Measurements from ENCODE around the gene ERVK3-1. TPM values are rescaled to one million over a fixed set of nuclear protein-coding genes. Genes with fewer than 3 reads are reported as not detected.
A peak's percentile ranks its signal among the peaks of the same experiment; 100 is the strongest.

ERVK3-1 gene
- total RNA-seq, 1 experiment from 2014 or later, result 28.1 TPM

GRCh38 chr19:58294743-58295374 lies 10.3 kb upstream of the ERVK3-1 start:
- TSS peak; percentile 25 for BruUV-seq (replicated peaks)
- Histone ChIP-seq H3K27ac (ENCODE audit: low read depth, low read length) (no peak overlapping the region), H2AFZ (ENCODE audit: low read depth, low read length, poor library complexity, severe bottlenecking) (no peak overlapping the region), H3K4me1 (ENCODE audit: control insufficient read depth in 1 of 2, insufficient read depth in 2 of 2, low read length in 2 of 2) (no peaks in the 10 kb centered on the region), H3K27me3 (ENCODE audit: insufficient read depth, low read length) (no peaks in the 10 kb centered on the region), H3K79me2 (ENCODE audit: insufficient read depth, low read length) (no peaks in the 10 kb centered on the region), H3K4me2 (ENCODE audit: low read length) (no peak overlapping the region), H4K20me1 (ENCODE audit: insufficient read depth) (no peaks in the 10 kb centered on the region), H3K36me3 (ENCODE audit: control insufficient read depth in 1 of 2, insufficient read depth in 2 of 2, low read length in 2 of 2) (peaks cover 26 to 56% of the 10 kb centered on the region in 2 experiments), H3K9me3 (ENCODE audit: control insufficient read depth in 1 of 2, insufficient read depth in 1 of 2, low read depth in 1 of 2, low read length in 2 of 2) (peaks cover 21 to 40% of the 10 kb centered on the region in 2 experiments; a peak in 3 of 4 replicates), H3K4me3 (replicated peaks in 1 of 2; ENCODE audit: low read depth in 1 of 2, low read length in 2 of 2) (no peak overlapping the region), H3K9me2 (ENCODE audit: insufficient read depth) (no peaks in the 10 kb centered on the region), H3K9ac (ENCODE audit: low read length) (no peak overlapping the region)
- intact Hi-C loops (cut with micrococcal nuclease), result no loop called here
- ChIA-PET CTCF (no interaction called here), RAD21 (ENCODE audit: low non-redundant PET in 1 of 2, low total read pairs in 2 of 2, uncharacterized antibody in 2 of 2, unreplicated experiment in 2 of 2) (no interaction called here), POLR2A (no interaction called here)
- no peak for ATAC-seq
- no peak for DNase-seq (ENCODE audit: low read depth, low spot score)
- TF ChIP-seq ZNF274 (IDR thresholded peaks at IDR 0.05; ENCODE audit: low read depth, low read length) (peak; percentile 66), SRF (IDR thresholded peaks at IDR 0.05; ENCODE audit: low read depth) (no peak)

- Histone ChIP-seq H3K27ac (ENCODE audit: low read depth, low read length) (no peak overlapping the region), H2AFZ (ENCODE audit: low read depth, low read length, poor library complexity, severe bottlenecking) (no peak overlapping the region), H3K9ac (ENCODE audit: low read length) (no peak overlapping the region), H3K4me2 (ENCODE audit: low read length) (no peak overlapping the region), H3K79me2 (ENCODE audit: insufficient read depth, low read length) (peaks cover 5% of the 10 kb centered on the region; the same call in 1 of the 2 replicates), H3K9me2 (ENCODE audit: insufficient read depth) (no peaks in the 10 kb centered on the region), H3K9me3 (ENCODE audit: control insufficient read depth in 1 of 2, insufficient read depth in 1 of 2, low read depth in 1 of 2, low read length in 2 of 2) (peaks cover 21 to 40% of the 10 kb centered on the region in 2 experiments; a peak in 3 of 4 replicates), H4K20me1 (ENCODE audit: insufficient read depth) (no peaks in the 10 kb centered on the region), H3K4me1 (ENCODE audit: control insufficient read depth in 1 of 2, insufficient read depth in 2 of 2, low read length in 2 of 2) (no peaks in the 10 kb centered on the region), H3K27me3 (ENCODE audit: insufficient read depth, low read length) (no peaks in the 10 kb centered on the region), H3K4me3 (replicated peaks in 1 of 2; ENCODE audit: low read depth in 1 of 2, low read length in 2 of 2) (no peak overlapping the region), H3K36me3 (ENCODE audit: control insufficient read depth in 1 of 2, insufficient read depth in 2 of 2, low read length in 2 of 2) (peaks cover 23 to 57% of the 10 kb centered on the region in 2 experiments)
- POLR2A ChIA-PET, result no interaction called here
- DNase-seq (ENCODE audit: low read depth, low spot score), result no peak
- no peak for TF ChIP-seq REST (IDR thresholded peaks at IDR 0.05; ENCODE audit: low read depth)
- no peak for TF ChIP-seq EZH2 (IDR thresholded peaks at IDR 0.05)
- no peak for TF ChIP-seq RAD21 (IDR thresholded peaks at IDR 0.05; ENCODE audit: low read depth)
- no peak for TF ChIP-seq ELF1 (IDR thresholded peaks at IDR 0.05; ENCODE audit: borderline replicate concordance, low read depth)
- no peak for TF ChIP-seq EGR1 (IDR thresholded peaks at IDR 0.05; ENCODE audit: low read depth)
- no peak for TF ChIP-seq TCF7L2 (IDR thresholded peaks at IDR 0.05; ENCODE audit: borderline replicate concordance, extremely low read depth, insufficient read depth, insufficient read length)
- no peak for TF ChIP-seq POLR2AphosphoS5 (IDR thresholded peaks at IDR 0.05; ENCODE audit: low read depth, low read length)
- no peak for TF ChIP-seq MAX (IDR thresholded peaks at IDR 0.05)
- TF ChIP-seq JUND (IDR thresholded peaks at IDR 0.05), result no peak
- RAD21 ChIA-PET (ENCODE audit: low non-redundant PET in 1 of 2, low total read pairs in 2 of 2, uncharacterized antibody in 2 of 2, unreplicated experiment in 2 of 2), result no interaction called here
- CTCF ChIA-PET, result no interaction called here
- ATAC-seq, result no peak
- no TSS peak for BruUV-seq (replicated peaks)
- intact Hi-C loops (cut with micrococcal nuclease), result no loop called here
Observed at GRCh38 chr19:58296104-58296503, 9.1 kb upstream of the ERVK3-1 start.

Data from HCT116 (cell line).